ENCODE data around the gene EIF3I.
A peak's percentile ranks its signal among the peaks of the same experiment; 100 is the strongest.

Gene EIF3I

GRCh38 chr1:32221980-32222755 is at the start of gene EIF3I, which contains the start of gene TMEM234:
Gene EIF3I, plus strand, starts transcription at chr1:32222407. Its CDS starts 35 bp downstream, at chr1:32222442.
Gene TMEM234, minus strand, starts transcription at chr1:32222353. Its CDS starts 31 bp downstream, at chr1:32222322.
- H3K27ac ChIP-seq (ENCODE audit: low read depth, low read length) = peak within 1 kb of the TSS; percentile 93
- H3K36me3 ChIP-seq (ENCODE audit: control insufficient read depth, insufficient read depth, low read length) = peaks cover 40% of the 10 kb centered on the region
- H3K9ac ChIP-seq (ENCODE audit: low read depth, low read length) = peak within 1 kb of the TSS; percentile 61
- peaks cover 8% of the 10 kb centered on the region for H3K4me1 ChIP-seq (ENCODE audit: control insufficient read depth, insufficient read depth, low read length)
- peak within 1 kb of the TSS; percentile 92 for H3K4me3 ChIP-seq (ENCODE audit: low read depth, low read length)
- H3K27me3 ChIP-seq (ENCODE audit: control insufficient read depth, insufficient read depth, low read length) = no peaks in the 10 kb centered on the region
- no peaks in the 10 kb centered on the region for H3K9me3 ChIP-seq (ENCODE audit: control insufficient read depth, insufficient read depth, low read length)

GRCh38 chr1:32172621-32173245 is 49.5 kb upstream of the EIF3I start:
- H3K27ac ChIP-seq (ENCODE audit: low read depth, low read length) = no peak overlapping the region
- H3K9me3 ChIP-seq (ENCODE audit: control insufficient read depth, insufficient read depth, low read length) = no peaks in the 10 kb centered on the region
- H3K4me3 ChIP-seq (ENCODE audit: low read depth, low read length) = no peak overlapping the region
- no peaks in the 10 kb centered on the region for H3K27me3 ChIP-seq (ENCODE audit: control insufficient read depth, insufficient read depth, low read length)
- no peaks in the 10 kb centered on the region for H3K4me1 ChIP-seq (ENCODE audit: control insufficient read depth, insufficient read depth, low read length)
- H3K9ac ChIP-seq (ENCODE audit: low read depth, low read length) = no peak overlapping the region
- peaks cover 68% of the 10 kb centered on the region for H3K36me3 ChIP-seq (ENCODE audit: control insufficient read depth, insufficient read depth, low read length)

GRCh38 chr1:32178380-32179192 is 43.6 kb upstream of the EIF3I start:
- peaks cover 39% of the 10 kb centered on the region for H3K36me3 ChIP-seq (ENCODE audit: control insufficient read depth, insufficient read depth, low read length)
- H3K9ac ChIP-seq (ENCODE audit: low read depth, low read length) = no peak overlapping the region
- peaks cover 19% of the 10 kb centered on the region for H3K4me1 ChIP-seq (ENCODE audit: control insufficient read depth, insufficient read depth, low read length)
- peak overlapping the region; percentile 94 for H3K27ac ChIP-seq (ENCODE audit: low read depth, low read length)
- H3K9me3 ChIP-seq (ENCODE audit: control insufficient read depth, insufficient read depth, low read length) = no peaks in the 10 kb centered on the region
- peak overlapping the region; percentile 72 for H3K4me3 ChIP-seq (ENCODE audit: low read depth, low read length)
- H3K27me3 ChIP-seq (ENCODE audit: control insufficient read depth, insufficient read depth, low read length) = no peaks in the 10 kb centered on the region

GRCh38 chr1:32179193-32179442 is 43.1 kb upstream of the EIF3I start:
- Histone ChIP-seq H3K27ac (ENCODE audit: low read depth, low read length) (peak overlapping the region; percentile 94), H3K36me3 (ENCODE audit: control insufficient read depth, insufficient read depth, low read length) (peaks cover 40% of the 10 kb centered on the region)

GRCh38 chr1:32179443-32180185 is 42.6 kb upstream of the EIF3I start, which contains the start of gene TXLNA:
Gene TXLNA, plus strand, starts transcription at chr1:32179675. Its CDS starts 671 bp downstream, at chr1:32180346.
- peak within 1 kb of the TSS; percentile 72 for H3K4me3 ChIP-seq (ENCODE audit: low read depth, low read length)
- H3K36me3 ChIP-seq (ENCODE audit: control insufficient read depth, insufficient read depth, low read length) = peaks cover 40% of the 10 kb centered on the region
- no peaks in the 10 kb centered on the region for H3K9me3 ChIP-seq (ENCODE audit: control insufficient read depth, insufficient read depth, low read length)
- peaks cover 19% of the 10 kb centered on the region for H3K4me1 ChIP-seq (ENCODE audit: control insufficient read depth, insufficient read depth, low read length)
- peak within 1 kb of the TSS; percentile 61 for H3K9ac ChIP-seq (ENCODE audit: low read depth, low read length)
- no peaks in the 10 kb centered on the region for H3K27me3 ChIP-seq (ENCODE audit: control insufficient read depth, insufficient read depth, low read length)
- peak within 1 kb of the TSS; percentile 94 for H3K27ac ChIP-seq (ENCODE audit: low read depth, low read length)

More at GRCh38 chr1:32179193-32179442, 43.1 kb upstream of the EIF3I start:
- Histone ChIP-seq H3K9ac (ENCODE audit: low read depth, low read length) (peak overlapping the region; percentile 46), H3K4me1 (ENCODE audit: control insufficient read depth, insufficient read depth, low read length) (peaks cover 19% of the 10 kb centered on the region), H3K4me3 (ENCODE audit: low read depth, low read length) (peak overlapping the region; percentile 72), H3K27me3 (ENCODE audit: control insufficient read depth, insufficient read depth, low read length) (no peaks in the 10 kb centered on the region), H3K9me3 (ENCODE audit: control insufficient read depth, insufficient read depth, low read length) (no peaks in the 10 kb centered on the region)

GRCh38 chr1:32180186-32181060 is 41.8 kb upstream of the EIF3I start:
- Histone ChIP-seq H3K27me3 (ENCODE audit: control insufficient read depth, insufficient read depth, low read length) (no peaks in the 10 kb centered on the region), H3K27ac (ENCODE audit: low read depth, low read length) (peak overlapping the region; percentile 94), H3K4me3 (ENCODE audit: low read depth, low read length) (peak overlapping the region; percentile 72), H3K4me1 (ENCODE audit: control insufficient read depth, insufficient read depth, low read length) (peaks cover 19% of the 10 kb centered on the region), H3K9ac (ENCODE audit: low read depth, low read length) (peak overlapping the region; percentile 61), H3K36me3 (ENCODE audit: control insufficient read depth, insufficient read depth, low read length) (peaks cover 41% of the 10 kb centered on the region), H3K9me3 (ENCODE audit: control insufficient read depth, insufficient read depth, low read length) (no peaks in the 10 kb centered on the region)

- Histone ChIP-seq H3K36me3 (ENCODE audit: control insufficient read depth, insufficient read depth, low read length) (peaks cover 47% of the 10 kb centered on the region), H3K9ac (ENCODE audit: low read depth, low read length) (no peak overlapping the region), H3K27me3 (ENCODE audit: control insufficient read depth, insufficient read depth, low read length) (no peaks in the 10 kb centered on the region), H3K4me3 (ENCODE audit: low read depth, low read length) (peak overlapping the region; percentile 72; the same call in 1 of the 2 replicates), H3K9me3 (ENCODE audit: control insufficient read depth, insufficient read depth, low read length) (no peaks in the 10 kb centered on the region), H3K27ac (ENCODE audit: low read depth, low read length) (no peak overlapping the region), H3K4me1 (ENCODE audit: control insufficient read depth, insufficient read depth, low read length) (peaks cover 19% of the 10 kb centered on the region)
These were observed 41.1 kb upstream of the EIF3I start for GRCh38 chr1:32181065-32181464.

- H3K4me3 ChIP-seq (ENCODE audit: low read depth, low read length) = no peak overlapping the region
- peaks cover 52% of the 10 kb centered on the region for H3K36me3 ChIP-seq (ENCODE audit: control insufficient read depth, insufficient read depth, low read length)
- H3K4me1 ChIP-seq (ENCODE audit: control insufficient read depth, insufficient read depth, low read length) = peaks cover 19% of the 10 kb centered on the region
- H3K9ac ChIP-seq (ENCODE audit: low read depth, low read length) = no peak overlapping the region
- no peaks in the 10 kb centered on the region for H3K9me3 ChIP-seq (ENCODE audit: control insufficient read depth, insufficient read depth, low read length)
- H3K27me3 ChIP-seq (ENCODE audit: control insufficient read depth, insufficient read depth, low read length) = no peaks in the 10 kb centered on the region
- no peak overlapping the region for H3K27ac ChIP-seq (ENCODE audit: low read depth, low read length)
These were observed 40.6 kb upstream of the EIF3I start for GRCh38 chr1:32181563-32181962.

GRCh38 chr1:32182060-32182459 is 40.1 kb upstream of the EIF3I start:
- Histone ChIP-seq H3K9ac (ENCODE audit: low read depth, low read length) (no peak overlapping the region), H3K27ac (ENCODE audit: low read depth, low read length) (no peak overlapping the region), H3K4me3 (ENCODE audit: low read depth, low read length) (no peak overlapping the region), H3K4me1 (ENCODE audit: control insufficient read depth, insufficient read depth, low read length) (peaks cover 19% of the 10 kb centered on the region), H3K27me3 (ENCODE audit: control insufficient read depth, insufficient read depth, low read length) (no peaks in the 10 kb centered on the region), H3K36me3 (ENCODE audit: control insufficient read depth, insufficient read depth, low read length) (peaks cover 57% of the 10 kb centered on the region), H3K9me3 (ENCODE audit: control insufficient read depth, insufficient read depth, low read length) (no peaks in the 10 kb centered on the region)

- Histone ChIP-seq H3K4me1 (ENCODE audit: control insufficient read depth, insufficient read depth, low read length) (peaks cover 4% of the 10 kb centered on the region; the same call in 1 of the 2 replicates), H3K27ac (ENCODE audit: low read depth, low read length) (no peak overlapping the region), H3K9ac (ENCODE audit: low read depth, low read length) (no peak overlapping the region), H3K36me3 (ENCODE audit: control insufficient read depth, insufficient read depth, low read length) (peaks cover 82% of the 10 kb centered on the region), H3K9me3 (ENCODE audit: control insufficient read depth, insufficient read depth, low read length) (no peaks in the 10 kb centered on the region), H3K4me3 (ENCODE audit: low read depth, low read length) (no peak overlapping the region), H3K27me3 (ENCODE audit: control insufficient read depth, insufficient read depth, low read length) (no peaks in the 10 kb centered on the region)
These were observed 37.6 kb upstream of the EIF3I start for GRCh38 chr1:32184650-32185049.

Data from HUES48 (cell line).